IPS DF 6.9 (cell line): ENCODE results near the gene CNTNAP2.

Source experiments
- DNase-seq: peaks from one replicate; pipeline ENCODE4 v3.0.0-alpha.2; 2013; ENCODE audit warnings: low read depth, low spot score
- H3K27ac ChIP-seq: one replicate; pipeline ENCODE4 v1.5.1; 2013; ENCODE audit warnings: low read length, control low read depth
- H3K27me3 ChIP-seq: 2 replicates; pipeline ENCODE4 v1.6.1; 2013; ENCODE audit warnings: mild to moderate bottlenecking, low read length; ENCODE audit not compliant: control insufficient read depth, insufficient read depth
- H3K36me3 ChIP-seq: 2 replicates; pipeline ENCODE4 v1.6.1; 2013; ENCODE audit warnings: low read length; ENCODE audit not compliant: control insufficient read depth, insufficient read depth
- H3K4me1 ChIP-seq: 2 replicates; pipeline ENCODE4 v1.6.1; 2013; ENCODE audit warnings: low read length; ENCODE audit not compliant: control insufficient read depth, insufficient read depth
- H3K4me3 ChIP-seq: 2 replicates; pipeline ENCODE4 v1.5.1; 2013; ENCODE audit warnings: mild to moderate bottlenecking, low read length
- H3K9me3 ChIP-seq: 2 replicates; pipeline ENCODE4 v1.6.1; 2013; ENCODE audit warnings: low read length, inconsistent platforms; ENCODE audit not compliant: control insufficient read depth, insufficient read depth
- WGBS: extraction: QIAGEN DNeasy Blood & Tissue Kit; methylation state at CpG from one replicate; pipeline ENCODE4 v1.1.7; 2013; ENCODE audit warnings: mixed read lengths, missing lambda C conversion rate; ENCODE audit not compliant: insufficient read length, insufficient coverage; 5-methylcytosine and 5-hydroxymethylcytosine counted together

CNTNAP2 gene

GRCh38 chr7:146831875-146832274 lies 715.3 kb downstream of the CNTNAP2 start:
- Histone ChIP-seq H3K27ac (no peak overlapping the region), H3K4me1 (no peaks in the 10 kb centered on the region), H3K36me3 (no peaks in the 10 kb centered on the region), H3K4me3 (no peak overlapping the region), H3K27me3 (no peaks in the 10 kb centered on the region), H3K9me3 (no peaks in the 10 kb centered on the region)
- DNase-seq: no peak
- no CpG with 5 or more reads among the region's 2 CpGs for WGBS

- H3K9me3 ChIP-seq: no peaks in the 10 kb centered on the region
- no peak overlapping the region for H3K27ac ChIP-seq
- no CpG with 5 or more reads among the region's 2 CpGs for WGBS
These were observed 727.8 kb downstream of the CNTNAP2 start for GRCh38 chr7:146844405-146844804.

GRCh38 chr7:146858690-146859089 lies 742.1 kb downstream of the CNTNAP2 start:
- Histone ChIP-seq H3K4me1 (no peaks in the 10 kb centered on the region), H3K9me3 (no peaks in the 10 kb centered on the region), H3K4me3 (no peak overlapping the region), H3K27ac (no peak overlapping the region), H3K27me3 (no peaks in the 10 kb centered on the region), H3K36me3 (no peaks in the 10 kb centered on the region)
- DNase-seq: no peak

More at GRCh38 chr7:146844405-146844804, 727.8 kb downstream of the CNTNAP2 start:
- DNase-seq: no peak
- Histone ChIP-seq H3K4me3 (no peak overlapping the region), H3K27me3 (no peaks in the 10 kb centered on the region), H3K36me3 (no peaks in the 10 kb centered on the region), H3K4me1 (no peaks in the 10 kb centered on the region)

- DNase-seq: no peak
- H3K27me3 ChIP-seq: no peaks in the 10 kb centered on the region
- H3K27ac ChIP-seq: no peak overlapping the region
- H3K4me1 ChIP-seq: no peaks in the 10 kb centered on the region
- no peak overlapping the region for H3K4me3 ChIP-seq
- no CpG with 5 or more reads among the region's 4 CpGs for WGBS
- no peaks in the 10 kb centered on the region for H3K36me3 ChIP-seq
- H3K9me3 ChIP-seq: no peaks in the 10 kb centered on the region
These were observed 745.1 kb downstream of the CNTNAP2 start for GRCh38 chr7:146861701-146862100.

- no peak for DNase-seq
- no peak overlapping the region for H3K27ac ChIP-seq
- no peaks in the 10 kb centered on the region for H3K36me3 ChIP-seq
- no peak overlapping the region for H3K4me3 ChIP-seq
- no peaks in the 10 kb centered on the region for H3K4me1 ChIP-seq
- H3K27me3 ChIP-seq: no peaks in the 10 kb centered on the region
- WGBS: no CpG with 5 or more reads among the region's 2 CpGs
- no peaks in the 10 kb centered on the region for H3K9me3 ChIP-seq
These were observed 745.8 kb downstream of the CNTNAP2 start for GRCh38 chr7:146862415-146862814.

- peak; percentile 13 for DNase-seq
- Histone ChIP-seq H3K4me3 (no peak overlapping the region), H3K4me1 (no peaks in the 10 kb centered on the region), H3K27me3 (no peaks in the 10 kb centered on the region), H3K36me3 (no peaks in the 10 kb centered on the region), H3K9me3 (no peaks in the 10 kb centered on the region), H3K27ac (no peak overlapping the region)
- WGBS: no CpG with 5 or more reads among the region's 2 CpGs
These were observed 748.0 kb downstream of the CNTNAP2 start for GRCh38 chr7:146864644-146865043.

- no CpG with 5 or more reads among the region's 2 CpGs for WGBS
- Histone ChIP-seq H3K27ac (no peak overlapping the region), H3K4me1 (no peaks in the 10 kb centered on the region), H3K9me3 (no peaks in the 10 kb centered on the region), H3K36me3 (no peaks in the 10 kb centered on the region), H3K27me3 (no peaks in the 10 kb centered on the region), H3K4me3 (no peak overlapping the region)
- no peak for DNase-seq
These were observed 749.1 kb downstream of the CNTNAP2 start for GRCh38 chr7:146865696-146866095.

- no CpG with 5 or more reads among the region's 4 CpGs for WGBS
- no peaks in the 10 kb centered on the region for H3K9me3 ChIP-seq
- no peaks in the 10 kb centered on the region for H3K36me3 ChIP-seq
- no peak overlapping the region for H3K27ac ChIP-seq
- no peak for DNase-seq
- no peaks in the 10 kb centered on the region for H3K27me3 ChIP-seq
- no peaks in the 10 kb centered on the region for H3K4me1 ChIP-seq
- no peak overlapping the region for H3K4me3 ChIP-seq
These were observed 758.1 kb downstream of the CNTNAP2 start for GRCh38 chr7:146874722-146875121.

GRCh38 chr7:146875237-146875785 lies 758.7 kb downstream of the CNTNAP2 start:
- no peaks in the 10 kb centered on the region for H3K4me1 ChIP-seq
- H3K36me3 ChIP-seq: no peaks in the 10 kb centered on the region
- no CpG with 5 or more reads among the region's 3 CpGs for WGBS
- H3K27ac ChIP-seq: no peak overlapping the region
- H3K27me3 ChIP-seq: no peaks in the 10 kb centered on the region
- no peak for DNase-seq
- no peaks in the 10 kb centered on the region for H3K9me3 ChIP-seq
- no peak overlapping the region for H3K4me3 ChIP-seq

GRCh38 chr7:146875981-146876380 lies 759.4 kb downstream of the CNTNAP2 start:
- Histone ChIP-seq H3K36me3 (no peaks in the 10 kb centered on the region), H3K4me1 (no peaks in the 10 kb centered on the region), H3K27ac (no peak overlapping the region), H3K27me3 (no peaks in the 10 kb centered on the region), H3K9me3 (no peaks in the 10 kb centered on the region), H3K4me3 (no peak overlapping the region)
- DNase-seq: no peak
- WGBS: no CpG with 5 or more reads among the region's 2 CpGs

GRCh38 chr7:146876411-146876810 lies 759.8 kb downstream of the CNTNAP2 start:
- Histone ChIP-seq H3K36me3 (no peaks in the 10 kb centered on the region), H3K4me1 (no peaks in the 10 kb centered on the region), H3K4me3 (no peak overlapping the region), H3K9me3 (no peaks in the 10 kb centered on the region), H3K27me3 (no peaks in the 10 kb centered on the region), H3K27ac (no peak overlapping the region)
- DNase-seq: no peak
- no CpG with 5 or more reads among the region's 3 CpGs for WGBS
